ENCODE measurements around the gene GNAZ.
"Not testable (repeated sequence)": the region's sequence is repeated elsewhere in the genome, so short reads cannot be mapped to it uniquely, and the experiment has no call there.

The GNAZ gene

DNA sequence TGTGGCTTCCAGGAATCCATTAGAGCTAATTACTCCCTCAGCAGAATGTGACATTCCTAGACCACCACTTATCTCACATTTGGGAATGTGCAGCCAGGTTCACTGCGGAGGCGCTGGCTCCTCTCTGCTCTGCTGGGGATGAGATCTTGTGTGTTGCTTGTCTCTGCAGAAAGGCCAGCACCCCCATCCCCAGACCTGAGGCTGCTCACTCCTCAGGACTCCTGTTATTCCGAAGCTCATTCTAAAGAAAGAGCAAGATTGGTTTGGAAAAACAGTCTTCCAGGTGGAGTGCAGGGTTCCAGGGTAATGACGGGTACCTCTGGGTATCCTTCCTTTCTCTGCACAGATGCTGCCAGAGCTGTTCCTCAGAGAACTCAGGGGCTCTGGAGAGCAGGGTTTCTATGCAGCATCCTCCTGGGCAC, 50.7 kb downstream of the GNAZ start:
- no peak for DNase-seq

DNA sequence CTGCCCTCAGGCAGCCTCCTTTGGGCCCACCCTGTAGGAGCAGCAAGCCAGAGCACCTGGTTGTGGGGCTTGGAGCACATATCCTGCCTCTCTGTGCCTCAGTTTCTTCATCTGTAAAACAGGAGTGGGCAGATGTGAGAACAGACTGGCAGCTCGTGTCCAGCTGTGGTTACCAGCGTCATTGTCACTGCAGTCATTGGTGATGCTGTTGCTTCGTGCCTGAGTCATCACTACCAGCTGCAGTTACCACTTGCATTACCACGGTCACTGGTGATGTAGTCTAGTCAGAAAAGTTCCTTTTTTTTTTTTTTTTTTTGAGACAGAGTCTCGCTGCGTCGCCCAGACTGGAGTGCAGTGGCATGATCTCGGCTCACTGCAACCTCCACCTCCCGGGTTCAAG, 51.1 kb downstream of the GNAZ start:
- DNase-seq, result peak; percentile 45 to 77 (median 58)

DNA sequence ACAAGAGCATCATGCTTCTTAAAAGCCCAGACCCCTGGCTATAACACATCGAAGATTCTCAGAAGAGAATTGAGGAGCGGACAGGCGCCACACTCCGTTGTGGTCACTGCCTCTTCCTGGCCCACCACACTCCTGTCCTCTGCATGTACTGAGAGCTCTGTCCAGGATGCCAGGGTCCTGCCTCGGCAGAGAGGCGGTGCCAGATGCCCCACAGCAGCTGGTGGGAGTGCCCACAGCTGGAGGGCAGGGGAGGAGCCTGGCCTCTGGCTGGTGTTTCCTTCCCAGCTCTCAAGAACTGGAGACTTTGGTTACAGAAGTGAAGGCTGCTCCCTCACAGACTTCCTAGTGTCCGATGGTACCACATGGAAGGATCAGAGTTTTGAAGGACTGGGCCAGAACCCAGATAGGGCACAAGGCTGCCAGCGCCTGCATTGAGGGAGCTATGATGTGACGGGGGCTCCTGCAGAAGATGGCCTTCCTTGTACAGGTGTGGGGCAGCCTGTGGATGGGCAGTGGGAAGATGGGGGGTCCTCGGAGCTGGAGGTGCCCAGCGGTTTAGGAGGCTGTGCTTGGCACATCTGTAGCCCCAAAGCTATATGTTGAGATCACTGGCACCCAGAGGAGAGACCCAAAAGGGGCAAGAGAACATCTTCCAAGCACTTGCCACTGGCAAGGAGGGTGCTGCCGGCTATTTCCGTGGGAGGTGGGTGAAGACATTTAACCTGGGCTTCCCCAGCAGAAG, 52.1 kb downstream of the GNAZ start:
- DNase-seq, result no peak

DNA sequence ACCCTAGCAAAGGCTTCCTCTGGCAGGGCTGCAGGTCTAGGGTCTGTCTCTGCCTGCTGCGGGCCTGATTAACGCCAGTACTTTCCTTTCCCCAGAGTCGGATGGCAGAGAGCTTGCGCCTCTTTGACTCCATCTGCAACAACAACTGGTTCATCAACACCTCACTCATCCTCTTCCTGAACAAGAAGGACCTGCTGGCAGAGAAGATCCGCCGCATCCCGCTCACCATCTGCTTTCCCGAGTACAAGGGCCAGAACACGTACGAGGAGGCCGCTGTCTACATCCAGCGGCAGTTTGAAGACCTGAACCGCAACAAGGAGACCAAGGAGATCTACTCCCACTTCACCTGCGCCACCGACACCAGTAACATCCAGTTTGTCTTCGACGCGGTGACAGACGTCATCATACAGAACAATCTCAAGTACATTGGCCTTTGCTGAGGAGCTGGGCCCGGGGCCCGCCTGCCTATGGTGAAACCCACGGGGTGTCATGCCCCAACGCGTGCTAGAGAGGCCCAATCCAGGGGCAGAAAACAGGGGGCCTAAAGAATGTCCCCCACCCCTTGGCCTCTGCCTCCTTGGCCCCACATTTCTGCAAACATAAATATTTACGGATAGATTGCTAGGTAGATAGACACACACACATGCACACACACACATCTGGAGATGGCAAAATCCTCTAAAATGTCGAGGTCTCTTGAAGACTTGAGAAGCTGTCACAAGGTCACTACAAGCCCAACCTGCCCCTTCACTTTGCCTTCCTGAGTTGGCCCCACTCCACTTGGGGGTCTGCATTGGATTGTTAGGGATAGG, 52.9 kb downstream of the GNAZ start:
- DNase-seq, result no peak

DNA sequence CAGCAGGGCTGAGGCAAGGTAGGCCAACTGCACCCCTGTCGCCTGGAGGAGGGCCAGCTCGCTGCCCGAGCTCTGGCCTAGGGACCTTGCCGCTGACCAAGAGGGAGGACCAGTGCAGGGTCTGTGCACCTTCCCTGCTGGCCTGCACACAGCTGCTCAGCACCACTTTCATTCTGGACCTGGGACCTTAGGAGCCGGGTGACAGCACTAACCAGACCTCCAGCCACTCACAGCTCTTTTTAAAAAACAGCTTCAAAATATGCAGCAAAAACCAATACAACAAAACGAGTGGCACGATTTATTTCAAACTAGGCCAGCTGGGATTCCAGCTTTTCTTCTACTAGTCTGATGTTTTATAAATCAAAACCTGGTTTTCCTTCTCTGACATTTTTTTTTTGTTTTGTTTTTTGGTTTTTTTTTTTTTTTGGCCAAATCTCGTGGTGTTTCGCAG, 53.5 kb downstream of the GNAZ start:
- DNase-seq, result no peak

DNA sequence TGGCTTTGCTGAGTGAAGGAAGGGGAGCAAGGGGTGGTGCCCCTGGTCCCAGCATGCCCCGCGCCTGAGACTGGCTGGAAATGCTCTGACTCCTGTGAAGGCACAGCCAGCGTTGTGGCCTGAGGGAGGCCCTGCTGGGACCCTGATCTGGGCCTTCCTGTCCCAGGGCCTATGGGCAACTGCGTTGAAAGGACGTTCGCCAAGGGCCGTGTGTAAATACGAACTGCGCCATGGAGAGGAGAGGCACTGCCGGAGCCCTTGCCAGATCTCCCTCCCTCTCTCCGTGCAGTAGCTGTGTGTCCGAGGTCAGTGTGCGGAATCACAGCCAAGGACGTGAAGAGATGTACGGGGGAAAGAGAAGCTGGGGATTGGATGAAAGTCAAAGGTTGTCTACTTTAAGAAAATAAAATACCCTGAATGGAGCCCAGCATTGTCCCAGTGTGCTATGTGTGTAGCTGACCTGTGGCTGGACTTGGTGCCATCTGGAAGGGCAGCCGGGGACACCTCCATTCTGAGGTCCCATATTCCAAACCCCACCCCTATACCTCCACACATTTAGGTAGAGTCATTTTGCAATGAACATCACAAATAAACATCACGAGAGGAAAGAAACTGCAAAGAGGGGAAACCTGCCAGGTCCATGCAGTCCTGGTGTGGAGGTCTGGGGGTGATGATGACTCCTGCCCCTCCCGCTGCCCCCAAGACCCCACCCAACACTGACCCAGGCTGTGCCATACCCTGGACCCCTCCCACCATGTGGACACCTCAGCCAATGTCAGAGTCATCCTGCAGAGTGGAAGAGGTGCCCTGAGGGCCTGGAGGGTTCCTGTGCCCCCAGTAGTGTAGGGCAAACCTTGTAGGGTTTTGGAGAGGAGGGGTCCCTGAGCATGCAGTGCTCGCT, 54.5 kb downstream of the GNAZ start:
- DNase-seq, result no peak

DNA sequence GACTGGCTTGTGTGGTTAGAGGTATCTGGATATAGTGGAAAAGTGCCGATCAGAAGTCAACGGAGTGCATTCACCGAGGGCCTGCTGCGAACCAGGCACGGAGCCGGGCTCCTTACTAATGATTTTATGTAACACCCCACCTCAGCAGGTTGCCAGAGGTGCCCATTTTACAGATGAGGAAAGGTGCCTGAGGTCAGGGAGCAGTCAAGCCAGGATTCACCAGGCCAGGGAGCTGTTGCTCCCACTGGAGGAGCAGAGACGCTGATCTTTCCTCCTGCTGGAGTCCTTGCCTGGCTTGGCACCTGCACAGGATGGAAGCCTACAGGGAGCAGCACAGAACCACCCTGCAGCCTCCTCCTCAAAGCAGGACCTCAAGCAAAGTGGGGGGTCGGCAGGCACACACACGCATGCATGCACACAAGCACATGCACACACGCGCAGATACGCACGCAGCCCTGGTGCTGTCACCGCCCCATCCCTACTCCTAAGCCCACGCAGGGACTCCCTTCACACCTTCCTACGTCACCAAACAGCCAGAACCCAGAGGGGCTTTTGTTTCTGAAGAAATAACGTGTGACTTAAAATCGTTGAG, 55.3 kb downstream of the GNAZ start:
- no peak for DNase-seq

DNA sequence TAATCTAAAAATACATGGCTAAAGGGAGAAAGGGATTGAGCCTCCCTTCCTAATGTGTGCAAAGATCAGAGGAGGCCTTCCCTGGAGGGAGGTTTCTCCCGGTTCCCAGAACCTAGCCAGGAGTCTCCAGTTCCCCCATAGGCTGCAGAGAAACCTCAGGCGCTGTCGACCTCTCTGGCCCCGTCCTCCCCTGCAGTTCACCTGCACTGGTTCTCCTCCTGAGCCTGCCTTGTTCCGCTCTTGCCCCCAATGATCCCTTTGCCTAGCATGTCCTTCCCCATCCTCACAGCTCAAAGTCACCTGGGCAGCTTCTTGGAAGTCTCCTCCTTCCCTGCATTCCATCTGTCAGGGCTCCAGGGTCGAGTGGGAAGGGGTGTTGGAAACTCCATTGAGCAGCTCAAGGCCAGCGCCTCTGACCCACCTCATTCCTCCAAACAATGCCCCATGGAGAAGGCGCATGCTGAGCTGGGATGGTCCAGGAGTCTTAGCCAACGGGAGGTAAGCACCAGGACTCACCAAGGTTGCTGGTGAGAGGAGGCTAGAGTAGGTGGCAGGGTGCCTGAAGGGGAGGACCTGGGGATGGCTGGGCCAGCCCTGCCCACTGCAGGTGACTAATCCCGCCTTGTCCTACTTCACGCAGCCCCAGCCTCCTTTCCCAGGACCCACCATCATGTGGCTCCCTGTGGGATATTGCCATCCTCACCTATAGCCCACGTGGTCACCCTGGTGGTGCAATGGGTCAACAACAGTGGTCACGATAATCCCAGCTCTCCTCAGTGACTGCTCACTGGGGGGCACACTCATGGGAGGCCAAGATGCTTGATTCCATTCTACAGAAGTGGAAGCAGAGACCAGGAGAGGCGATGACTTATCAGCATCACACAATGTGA, 56.1 kb downstream of the GNAZ start:
- no peak for DNase-seq

DNA sequence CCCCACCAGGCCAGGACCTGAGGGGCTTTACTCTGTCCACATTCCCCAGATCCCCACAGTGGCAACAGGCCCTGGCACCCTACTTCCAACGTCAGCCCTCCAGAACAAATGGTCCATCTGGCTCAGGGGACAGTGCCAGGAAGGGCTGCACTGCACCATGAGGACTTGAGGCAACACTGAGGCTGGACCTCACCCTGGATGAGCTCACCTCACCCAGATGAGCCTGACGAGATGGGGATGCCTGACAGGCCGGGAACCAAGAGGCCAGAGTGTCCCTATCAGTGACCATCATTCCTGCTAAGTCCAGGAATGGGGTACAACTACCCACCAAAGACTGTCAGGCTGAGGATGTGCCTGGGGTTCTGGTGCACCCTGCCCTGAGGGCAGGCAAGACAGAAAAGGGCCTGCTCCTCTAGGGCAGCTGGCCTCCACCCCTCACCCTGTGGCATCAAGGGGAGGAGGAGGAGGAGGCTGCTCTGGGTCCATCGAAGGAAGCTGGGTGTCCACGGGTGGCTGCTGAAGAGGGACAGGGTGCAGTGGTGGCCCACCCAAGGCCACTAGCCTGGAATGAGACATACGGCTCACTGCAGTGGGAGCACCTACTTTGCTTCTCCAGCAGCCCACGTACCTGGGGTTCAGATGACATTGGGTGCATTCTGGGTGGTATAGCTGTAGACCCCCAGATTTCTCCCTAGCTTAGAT, 56.9 kb downstream of the GNAZ start:
- no peak for DNase-seq

DNA sequence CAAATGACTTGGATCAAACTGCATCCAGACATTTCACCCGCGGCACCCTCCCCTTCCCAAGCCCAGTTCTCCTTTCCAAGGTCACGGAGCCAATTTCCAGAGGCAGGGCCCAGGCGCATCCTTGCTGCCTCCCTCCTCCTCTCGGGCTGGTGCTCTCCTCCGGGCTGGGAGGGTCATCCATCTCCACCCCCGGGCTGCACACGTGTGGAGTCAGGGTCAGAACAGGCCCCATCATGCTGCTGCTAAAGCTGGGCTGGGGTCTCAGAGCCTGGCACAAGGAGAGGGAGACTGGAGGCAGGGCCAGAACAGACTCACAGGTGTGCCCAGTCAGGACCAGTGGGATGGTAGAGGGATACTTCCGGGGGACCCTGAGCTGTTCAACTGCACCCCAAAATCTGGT, 57.5 kb downstream of the GNAZ start:
- no peak for DNase-seq

DNA sequence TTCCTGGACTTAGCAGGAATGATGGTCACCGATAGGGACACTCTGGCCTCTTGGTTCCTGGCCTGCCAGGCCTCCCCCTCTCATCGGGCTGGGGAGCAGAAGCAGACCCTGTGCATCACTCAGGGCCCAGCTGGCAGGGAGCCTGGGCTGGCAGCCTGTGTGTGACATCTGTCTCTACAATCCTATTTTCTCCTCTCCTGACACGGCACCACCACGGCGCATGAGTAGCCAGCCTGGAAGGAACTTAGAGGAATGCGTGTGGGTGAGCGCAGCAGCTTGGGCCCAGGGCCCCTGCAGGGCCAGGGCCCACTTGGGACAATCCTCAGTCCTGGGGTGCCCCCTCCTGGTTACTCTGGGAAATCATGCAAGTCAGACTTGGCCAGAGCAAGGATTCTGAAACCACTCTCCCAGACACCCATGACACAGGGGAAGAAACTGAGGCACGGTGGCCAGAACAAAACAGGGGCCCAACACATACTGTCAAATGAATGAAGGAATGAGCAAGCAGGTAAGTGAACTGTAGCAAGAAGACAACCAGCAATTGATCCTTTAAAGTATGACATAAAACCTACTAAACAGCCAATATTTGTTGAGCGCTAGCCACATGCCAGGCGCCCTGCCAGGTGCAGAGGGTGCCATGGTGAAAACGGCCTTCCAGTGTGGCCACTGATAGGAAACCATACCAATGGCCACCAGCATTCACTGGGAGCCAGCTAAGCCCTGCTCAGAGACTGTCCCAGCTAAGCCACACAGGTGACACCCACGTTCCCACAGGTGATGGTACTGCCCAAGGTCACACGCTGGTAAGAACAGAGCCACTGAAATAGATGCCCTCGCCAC, 58.2 kb downstream of the GNAZ start:
- peak; percentile 77 to 87 (median 80) for DNase-seq

DNA sequence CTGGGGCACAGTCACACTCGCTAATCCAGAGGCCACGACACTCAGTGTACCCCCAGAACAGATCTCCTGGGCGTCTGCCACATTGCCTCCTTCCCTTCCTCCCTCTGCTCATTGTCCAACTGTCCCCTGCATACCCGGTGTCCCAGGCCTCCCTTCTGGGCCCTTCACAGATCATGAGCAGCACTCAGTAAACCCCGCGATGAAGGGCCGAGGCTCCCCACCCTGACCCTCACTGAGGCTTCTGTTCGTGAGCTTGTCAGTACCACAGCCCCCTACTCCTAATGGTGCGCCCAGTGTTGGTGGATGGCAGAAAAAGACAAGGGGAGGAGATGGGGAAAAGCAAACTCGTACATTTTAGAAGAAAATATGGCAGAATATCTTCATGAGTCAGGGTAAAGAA, 58.8 kb downstream of the GNAZ start:
- DNase-seq, result no peak

DNA sequence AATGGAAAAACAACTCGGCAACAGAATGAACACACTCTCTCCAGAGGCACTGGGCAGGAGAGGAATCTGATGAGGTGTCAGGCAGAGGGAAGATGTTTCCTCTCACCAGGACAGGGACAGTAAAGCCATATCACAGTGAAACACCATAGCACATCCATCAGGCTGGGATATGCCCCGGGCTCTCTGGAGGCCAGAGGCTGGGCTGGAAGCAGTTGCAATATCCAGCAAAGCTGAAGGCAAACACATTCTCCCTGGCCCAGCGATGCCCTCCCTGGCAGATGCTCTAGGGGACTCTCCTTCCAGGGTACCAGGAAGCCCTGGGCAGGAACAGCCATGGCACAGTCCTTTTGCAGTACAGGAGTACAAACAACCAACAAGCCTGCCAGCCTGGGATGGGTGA, 60.4 kb downstream of the GNAZ start:
- DNase-seq, result no peak

DNA sequence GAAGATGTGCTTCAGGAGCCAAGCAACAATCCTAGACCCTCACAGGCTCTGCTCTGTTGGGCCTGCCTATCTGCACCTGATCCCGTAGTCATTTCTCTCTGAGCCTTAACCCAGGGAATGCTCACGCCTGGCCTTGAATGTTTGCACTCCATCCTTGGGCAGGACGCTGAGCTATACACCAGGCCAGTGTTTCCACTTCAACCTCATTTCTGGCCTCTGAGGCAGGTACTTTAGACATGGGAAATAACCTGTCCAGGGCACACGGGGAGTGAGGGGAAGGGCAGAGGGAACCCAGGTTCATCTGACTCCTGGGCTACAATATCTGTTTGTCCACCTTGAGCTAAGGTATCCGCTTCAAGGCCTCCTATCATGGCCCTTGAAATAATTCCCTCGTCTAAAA, 61.6 kb downstream of the GNAZ start:
- DNase-seq, result no peak

DNA sequence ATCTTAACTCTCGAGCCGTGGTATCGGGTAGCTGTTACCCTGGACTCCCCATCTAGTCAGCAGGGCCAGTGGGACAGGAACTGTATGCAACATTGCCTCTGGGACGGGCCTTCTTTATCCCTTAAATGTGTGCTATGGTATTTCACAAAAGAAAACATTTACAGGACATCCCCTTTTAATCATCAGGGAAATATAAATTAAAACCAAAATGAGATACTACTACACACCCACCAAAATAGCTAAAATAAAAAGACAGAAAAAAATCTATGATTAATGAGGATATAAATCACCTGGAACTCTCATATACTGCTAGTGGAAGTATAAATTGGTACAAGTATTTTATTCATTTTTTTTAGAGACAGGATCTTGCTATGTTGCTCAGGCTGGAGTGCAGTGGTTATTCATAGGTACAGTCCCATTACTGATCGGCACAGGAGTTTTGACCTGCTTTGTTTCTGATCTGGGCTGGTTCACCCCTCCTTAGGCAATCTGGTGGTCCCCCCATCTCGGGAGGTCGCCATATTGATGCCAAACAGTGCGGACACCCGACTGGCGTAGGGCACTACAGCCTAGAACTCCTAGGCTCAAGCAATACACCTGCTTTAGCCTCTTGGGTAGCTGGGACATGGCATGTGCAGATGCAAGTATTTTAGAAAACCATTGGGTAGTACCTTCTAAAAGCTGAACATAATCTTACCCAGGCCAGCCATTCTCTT, 62.2 kb downstream of the GNAZ start:
- no peak for DNase-seq

DNA sequence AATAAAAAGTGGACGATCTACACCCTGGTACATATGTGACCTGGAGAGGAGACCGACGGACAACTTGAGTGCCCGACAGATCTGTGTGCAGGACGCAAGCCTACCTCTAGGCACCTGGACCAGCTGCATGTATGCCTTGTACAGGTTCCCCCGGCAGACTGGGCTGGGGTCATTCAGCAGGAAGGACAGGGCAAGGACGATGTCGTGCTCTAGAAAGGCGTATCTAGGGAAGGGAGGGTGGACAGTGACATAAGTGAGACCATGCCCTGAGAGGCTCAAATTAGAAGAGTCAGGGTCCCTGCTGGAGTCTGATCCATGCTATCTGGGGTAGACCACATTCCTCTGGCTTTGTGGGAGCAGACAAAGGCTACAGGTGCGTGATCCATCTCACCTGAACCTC, 63.6 kb downstream of the GNAZ start:
- no peak for DNase-seq

DNA sequence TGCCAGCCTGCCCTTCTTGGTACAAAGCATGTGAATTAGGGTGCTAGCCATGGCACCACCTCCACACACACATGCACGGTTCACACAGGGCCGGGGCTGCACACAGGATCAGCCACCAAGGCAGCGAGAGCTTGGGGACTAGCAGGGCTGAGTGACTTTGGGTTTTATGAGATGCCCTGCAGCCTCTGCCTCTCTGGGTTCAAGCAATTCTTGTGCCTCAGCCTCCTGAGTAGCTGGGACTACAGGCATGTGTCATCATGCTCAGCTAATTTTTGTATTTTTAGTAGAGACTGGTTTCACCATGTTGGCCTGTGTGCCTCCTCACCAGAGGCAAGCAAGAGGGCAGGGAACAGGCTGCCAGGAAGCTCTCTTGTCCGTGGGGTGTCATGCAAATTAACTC, 66.7 kb downstream of the GNAZ start:
- not testable (repeated sequence) for DNase-seq

DNA sequence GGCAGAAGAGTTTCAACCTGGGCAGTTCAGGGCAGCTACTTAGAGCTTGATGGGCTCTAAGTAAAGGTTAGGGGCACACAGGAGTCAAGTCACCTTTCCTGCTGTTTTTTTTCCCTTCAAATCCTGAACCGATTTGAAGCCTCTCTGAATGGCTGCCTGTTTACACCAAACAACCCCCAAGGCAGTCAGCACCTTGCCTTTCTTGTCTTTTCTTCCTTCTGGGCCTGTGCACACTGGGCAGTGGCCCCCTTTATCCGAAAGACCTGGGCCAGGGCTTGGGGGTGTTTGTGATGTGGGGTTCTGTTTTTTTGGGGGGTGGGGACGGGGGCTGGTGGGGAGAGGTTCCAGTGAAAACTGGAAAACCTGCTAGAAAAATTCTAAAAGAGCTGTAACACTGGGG, 67.1 kb downstream of the GNAZ start:
- DNase-seq, result no peak

DNA sequence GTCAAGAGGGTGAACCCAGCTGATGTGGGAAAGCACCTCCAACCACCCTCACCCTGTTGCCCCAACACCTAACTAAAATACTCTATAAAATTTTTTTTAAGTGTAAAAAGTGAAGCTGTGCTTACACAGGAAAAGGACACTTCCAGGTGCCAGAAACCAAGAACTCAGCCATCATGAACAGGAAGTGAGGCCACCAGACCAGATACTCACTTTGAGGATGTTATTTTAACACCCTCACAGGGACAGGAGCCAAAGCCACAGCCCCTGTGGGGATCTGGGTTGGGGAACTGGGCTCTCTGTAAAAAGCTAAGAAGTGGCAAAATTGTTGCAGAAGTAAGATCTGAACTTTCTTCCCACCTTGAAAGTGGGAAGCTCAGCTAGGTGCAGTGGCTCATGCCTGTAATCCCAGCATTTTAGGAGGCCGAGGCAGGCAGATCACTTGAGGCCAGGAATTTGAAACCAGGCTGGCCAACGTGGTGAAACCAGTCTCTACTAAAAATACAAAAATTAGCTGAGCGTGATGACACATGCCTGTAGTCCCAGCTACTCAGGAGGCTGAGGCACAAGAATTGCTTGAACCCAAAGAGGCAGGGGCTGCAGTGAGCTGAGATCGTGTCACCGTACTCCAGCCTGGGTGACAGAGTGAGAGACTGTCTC, 67.7 kb downstream of the GNAZ start:
- peak; percentile 44 to 68 (median 59) for DNase-seq

Measured in suppressor macrophage (primary cell).